Type B pancreatic cell (in vitro differentiated cells): ENCODE results near the gene FYB1. TPM values are rescaled to one million over a fixed set of nuclear protein-coding genes. Genes with fewer than 3 reads are reported as not detected.

Experiments used
- DNase-seq: peaks from one replicate; pipeline ENCODE4 v3.0.0; 2021; ENCODE audit warnings: mixed read lengths; ENCODE audit not compliant: unreplicated experiment; ENCODE audit errors: extremely low spot score
- H3K27ac Mint-ChIP-seq: 2 replicates; pipeline ENCODE4 v1.8.0; 2021; ENCODE audit warnings: mild to moderate bottlenecking, mixed read lengths
- H3K27me3 Mint-ChIP-seq: 2 replicates; pipeline ENCODE4 v1.8.0; 2021; ENCODE audit warnings: mixed read lengths
- H3K36me3 Mint-ChIP-seq: 2 replicates; pipeline ENCODE4 v1.8.0; 2021; ENCODE audit warnings: mixed read lengths
- H3K4me1 Mint-ChIP-seq: one replicate; pipeline ENCODE4 v1.8.0; 2021; ENCODE audit warnings: mixed read lengths; ENCODE audit not compliant: unreplicated experiment
- H3K4me3 Mint-ChIP-seq: 2 replicates; pipeline ENCODE4 v1.8.0; 2021; ENCODE audit warnings: mild to moderate bottlenecking, mixed read lengths
- H3K9me3 Mint-ChIP-seq: 2 replicates; pipeline ENCODE4 v1.8.0; 2021; ENCODE audit warnings: mixed read lengths
- total RNA-seq: library from RNA; stranded (reverse); gene quantifications from 2 replicates; pipeline ENCODE4 v1.2.1, GENCODE V29; 2021; ENCODE audit warnings: low replicate concordance
- TF ChIP-seq, protein P1 (sequence below): fragments of 200-600 bp; sonication (generic); conservative IDR thresholded peaks from 2 replicates; pipeline ENCODE4 v1.5.0; 2021; ENCODE audit warnings: antibody characterized with exemption, mild to moderate bottlenecking

Gene FYB1
- total RNA-seq, 1 donor from 2014 or later: 0.24 TPM

DNA sequence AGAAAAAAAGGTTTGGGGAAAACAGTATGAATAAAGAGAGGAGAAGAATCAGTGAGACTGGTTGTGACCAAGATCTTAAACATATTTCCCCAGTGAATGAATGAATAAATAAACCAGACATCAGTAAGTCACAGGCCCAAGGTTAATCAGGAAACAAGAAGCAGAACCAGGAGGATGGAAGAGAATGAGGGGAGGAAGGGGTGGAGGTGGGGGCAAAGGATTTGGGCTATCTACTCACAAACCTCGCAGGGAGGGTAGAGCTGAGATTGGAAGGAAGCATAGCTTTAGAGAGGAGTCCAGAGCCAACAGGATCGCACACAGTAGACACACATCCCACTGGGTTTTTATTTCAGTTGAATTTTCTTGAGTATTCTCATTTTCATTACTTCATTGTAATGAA lies 97.4 kb downstream of the FYB1 start:
- no peak overlapping the region for H3K4me3 Mint-ChIP-seq
- TF ChIP-seq, protein P1, sequence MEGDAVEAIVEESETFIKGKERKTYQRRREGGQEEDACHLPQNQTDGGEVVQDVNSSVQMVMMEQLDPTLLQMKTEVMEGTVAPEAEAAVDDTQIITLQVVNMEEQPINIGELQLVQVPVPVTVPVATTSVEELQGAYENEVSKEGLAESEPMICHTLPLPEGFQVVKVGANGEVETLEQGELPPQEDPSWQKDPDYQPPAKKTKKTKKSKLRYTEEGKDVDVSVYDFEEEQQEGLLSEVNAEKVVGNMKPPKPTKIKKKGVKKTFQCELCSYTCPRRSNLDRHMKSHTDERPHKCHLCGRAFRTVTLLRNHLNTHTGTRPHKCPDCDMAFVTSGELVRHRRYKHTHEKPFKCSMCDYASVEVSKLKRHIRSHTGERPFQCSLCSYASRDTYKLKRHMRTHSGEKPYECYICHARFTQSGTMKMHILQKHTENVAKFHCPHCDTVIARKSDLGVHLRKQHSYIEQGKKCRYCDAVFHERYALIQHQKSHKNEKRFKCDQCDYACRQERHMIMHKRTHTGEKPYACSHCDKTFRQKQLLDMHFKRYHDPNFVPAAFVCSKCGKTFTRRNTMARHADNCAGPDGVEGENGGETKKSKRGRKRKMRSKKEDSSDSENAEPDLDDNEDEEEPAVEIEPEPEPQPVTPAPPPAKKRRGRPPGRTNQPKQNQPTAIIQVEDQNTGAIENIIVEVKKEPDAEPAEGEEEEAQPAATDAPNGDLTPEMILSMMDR: no peak
- H3K36me3 Mint-ChIP-seq: no peaks in the 10 kb centered on the region
- no peaks in the 10 kb centered on the region for H3K9me3 Mint-ChIP-seq
- H3K27me3 Mint-ChIP-seq: peaks cover 6% of the 10 kb centered on the region
- H3K27ac Mint-ChIP-seq: no peak overlapping the region
- H3K4me1 Mint-ChIP-seq: no peaks in the 10 kb centered on the region
- no peak for DNase-seq

DNA sequence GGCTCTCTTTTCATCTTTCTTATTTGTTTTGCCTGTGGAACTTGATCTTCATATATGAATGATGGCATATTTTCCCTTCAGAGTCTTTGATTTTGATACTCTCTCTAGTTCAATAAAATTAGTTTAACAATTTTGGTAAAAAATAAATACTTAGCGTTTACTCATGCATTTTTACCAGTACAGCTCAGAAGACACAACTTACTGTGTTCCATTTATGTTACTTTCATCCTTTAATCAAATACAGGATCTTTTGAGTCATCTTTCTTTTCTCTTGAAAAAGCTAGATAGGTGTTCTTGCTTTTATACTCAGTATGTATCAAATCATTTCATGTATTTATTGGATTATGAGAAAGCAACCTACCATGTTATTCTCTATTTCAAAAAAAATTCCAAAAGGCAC lies 98.0 kb downstream of the FYB1 start:
- Mint-ChIP-seq H3K4me3 (no peak overlapping the region), H3K36me3 (no peaks in the 10 kb centered on the region), H3K9me3 (no peaks in the 10 kb centered on the region), H3K27ac (no peak overlapping the region), H3K27me3 (peaks cover 6% of the 10 kb centered on the region), H3K4me1 (no peaks in the 10 kb centered on the region)
- no peak for DNase-seq
- TF ChIP-seq, protein P1: no peak

DNA sequence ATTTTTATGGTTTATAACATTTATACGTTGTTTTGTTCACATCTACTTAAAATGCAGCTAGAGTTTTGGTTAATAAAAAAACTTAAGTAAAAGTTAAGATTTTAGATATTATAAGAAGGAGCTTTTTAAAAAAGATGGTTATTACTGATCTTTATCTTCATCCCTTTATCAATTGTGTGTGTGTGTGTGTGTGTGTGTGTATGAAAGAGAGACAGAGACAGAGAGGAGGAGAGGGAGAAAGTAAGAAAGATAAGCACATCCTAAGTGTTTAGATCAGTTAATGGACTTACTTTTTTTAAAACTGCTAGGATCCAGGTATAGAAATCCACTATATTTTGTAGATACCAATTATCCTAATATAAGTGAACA lies 99.3 kb downstream of the FYB1 start:
- Mint-ChIP-seq H3K27me3 (peaks cover 6% of the 10 kb centered on the region), H3K4me1 (no peaks in the 10 kb centered on the region), H3K4me3 (no peak overlapping the region), H3K9me3 (no peaks in the 10 kb centered on the region), H3K36me3 (no peaks in the 10 kb centered on the region), H3K27ac (no peak overlapping the region)
- DNase-seq: no peak
- TF ChIP-seq, protein P1: no peak

DNA sequence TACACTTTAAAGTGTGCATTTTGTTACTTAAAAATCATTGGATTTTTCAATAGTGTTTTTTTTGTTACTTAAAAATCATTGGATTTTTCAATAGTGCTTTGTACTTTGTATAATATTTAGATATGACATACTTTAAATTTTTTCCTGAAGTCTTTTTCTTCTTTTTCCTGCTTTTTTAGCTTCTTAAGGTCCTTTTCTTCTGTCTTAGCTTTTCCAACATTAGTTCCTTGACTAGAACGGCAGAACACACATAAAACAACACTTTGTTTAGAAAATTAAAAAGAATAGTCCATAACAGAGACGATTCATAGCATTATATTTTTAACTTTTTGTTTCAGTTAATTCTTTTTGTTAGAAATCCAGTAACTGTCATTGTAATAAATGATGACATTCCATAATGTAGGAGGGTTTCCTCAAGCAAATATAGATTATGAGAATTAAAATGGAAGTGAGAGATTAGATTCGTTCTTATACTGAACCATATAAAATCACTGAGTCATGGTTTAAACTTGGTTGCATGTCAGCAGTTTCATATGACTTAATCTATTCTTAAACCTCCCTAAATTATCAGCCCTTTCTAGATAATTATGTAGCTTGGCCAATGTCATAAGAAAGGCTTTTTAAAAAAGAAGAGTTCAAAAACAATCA lies 99.8 kb downstream of the FYB1 start:
- TF ChIP-seq, protein P1: no peak
- no peak overlapping the region for H3K4me3 Mint-ChIP-seq
- no peak for DNase-seq
- H3K36me3 Mint-ChIP-seq: no peaks in the 10 kb centered on the region
- no peaks in the 10 kb centered on the region for H3K9me3 Mint-ChIP-seq
- peaks cover 6% of the 10 kb centered on the region for H3K27me3 Mint-ChIP-seq
- no peak overlapping the region for H3K27ac Mint-ChIP-seq
- H3K4me1 Mint-ChIP-seq: no peaks in the 10 kb centered on the region

DNA sequence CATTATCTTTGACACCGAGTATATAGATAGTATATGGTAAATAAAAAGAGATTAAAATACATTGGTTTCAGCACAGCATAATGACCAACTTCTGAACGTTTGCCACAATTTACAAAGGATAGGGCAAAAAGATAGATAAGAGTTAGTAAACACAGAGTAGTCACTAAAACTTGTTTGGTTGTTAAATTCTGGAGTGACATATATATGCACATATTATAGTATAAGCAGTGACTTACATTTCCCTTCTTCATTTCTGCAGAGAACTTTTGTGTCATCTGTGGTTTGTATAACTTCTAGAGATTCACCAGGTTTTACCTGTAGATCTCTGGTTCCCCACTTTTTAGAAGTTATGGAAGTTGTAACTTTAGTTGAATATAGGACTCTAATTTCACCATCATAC lies 100.7 kb downstream of the FYB1 start:
- peaks cover 3% of the 10 kb centered on the region for H3K27me3 Mint-ChIP-seq
- H3K9me3 Mint-ChIP-seq: no peaks in the 10 kb centered on the region
- no peak overlapping the region for H3K4me3 Mint-ChIP-seq
- no peaks in the 10 kb centered on the region for H3K36me3 Mint-ChIP-seq
- DNase-seq: no peak
- no peak overlapping the region for H3K27ac Mint-ChIP-seq
- no peaks in the 10 kb centered on the region for H3K4me1 Mint-ChIP-seq
- TF ChIP-seq, protein P1: no peak

DNA sequence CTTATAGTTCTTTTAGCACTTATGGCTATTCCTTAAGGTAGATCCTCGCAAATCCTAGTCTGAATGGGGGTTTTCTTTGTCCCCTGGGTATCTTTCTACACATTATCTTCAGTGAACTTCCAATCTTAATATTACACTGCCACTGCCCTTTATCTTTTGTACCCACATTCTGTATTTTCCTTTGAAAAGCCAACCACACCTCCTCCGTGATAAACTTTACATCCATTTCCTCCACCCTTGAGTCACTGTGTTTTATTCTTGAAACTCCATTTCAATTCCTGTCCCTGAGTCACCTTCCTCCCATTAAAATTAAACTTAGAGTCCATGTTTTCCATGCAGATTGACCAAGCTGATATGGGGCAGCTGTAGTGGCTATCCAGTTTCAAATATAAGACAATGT lies 102.0 kb downstream of the FYB1 start:
- Mint-ChIP-seq H3K36me3 (no peaks in the 10 kb centered on the region), H3K27ac (no peak overlapping the region), H3K9me3 (no peaks in the 10 kb centered on the region), H3K4me1 (no peaks in the 10 kb centered on the region), H3K4me3 (no peak overlapping the region), H3K27me3 (peaks cover 3% of the 10 kb centered on the region)
- no peak for DNase-seq
- TF ChIP-seq, protein P1: no peak
